IMR-90 (cell line): ENCODE results near the gene SH3GL2. TPM values are rescaled to one million over a fixed set of nuclear protein-coding genes. Genes with fewer than 3 reads are reported as not detected.

Experiments
- ATAC-seq: fragments of 200-7000 bp; cut with Tn5 transposase; 2 replicates; pipeline ENCODE4 v1.9.1; 2020; ENCODE audit warnings: low read depth, mild to moderate bottlenecking, moderate library complexity
- BruUV-seq: library from RNA; stranded (reverse); fragments of 400-500 nt; replicated peaks from 2 replicates; lab custom pipeline; 2021; lab: Mats Ljungman, UMichigan
- CTCF ChIA-PET: fragments of 300-600 bp; formaldehyde crosslinking; extraction: SDS; loops from one replicate; lab custom pipeline; 2021; ENCODE audit warnings: antibody characterized with exemption; lab: Yijun Ruan, JAX
- POLR2A ChIA-PET: fragments of 300-600 bp; sonication (Branson Sonifier 250); formaldehyde crosslinking; loops from one replicate; lab custom pipeline; 2022; ENCODE audit warnings: antibody characterized with exemption; ENCODE audit not compliant: unreplicated experiment; lab: Charles Lee
- DNase-seq: peaks from one replicate; pipeline ENCODE4 v3.0.0; 2013
- H2AFZ ChIP-seq: replicated peaks from 2 replicates; pipeline ENCODE3; 2013; ENCODE audit warnings: low read length, mild to moderate bottlenecking; ENCODE audit not compliant: poor library complexity
- H2AK5ac ChIP-seq: 2 replicates; pipeline ENCODE4 v1.6.1; 2013; ENCODE audit warnings: low read depth, low read length, inconsistent platforms
- H2AK9ac ChIP-seq: replicated peaks from 2 replicates; pipeline ENCODE3; 2013; ENCODE audit warnings: mild to moderate bottlenecking, low read depth, low read length, moderate library complexity; ENCODE audit not compliant: poor library complexity
- H2BK120ac ChIP-seq: 2 replicates; pipeline ENCODE4 v1.6.1; 2013; ENCODE audit warnings: low read depth, low read length, inconsistent platforms
- H2BK15ac ChIP-seq: 3 replicates; pipeline ENCODE4 v1.6.1; 2013; ENCODE audit warnings: low read depth, low read length, inconsistent platforms
- H2BK20ac ChIP-seq: 2 replicates; pipeline ENCODE4 v1.6.1; 2013; ENCODE audit warnings: low read depth, mild to moderate bottlenecking, inconsistent platforms, low read length, moderate library complexity
- H2BK5ac ChIP-seq: 2 replicates; pipeline ENCODE4 v1.6.1; 2013; ENCODE audit warnings: mild to moderate bottlenecking, low read depth, low read length, inconsistent platforms; ENCODE audit not compliant: poor library complexity, severe bottlenecking
- H3K14ac ChIP-seq: replicated peaks from 2 replicates; pipeline ENCODE4 v1.6.1; 2013; ENCODE audit warnings: low read depth, low read length, inconsistent platforms
- H3K18ac ChIP-seq: 2 replicates; pipeline ENCODE4 v1.6.1; 2013; ENCODE audit warnings: low read depth, low read length, control low read depth
- H3K23ac ChIP-seq: 2 replicates; pipeline ENCODE4 v1.6.1; 2013; ENCODE audit warnings: low read depth, low read length, inconsistent platforms
- H3K27ac ChIP-seq: 2 replicates; pipeline ENCODE4 v1.5.1; 2013; ENCODE audit warnings: mild to moderate bottlenecking, control low read depth, low read length; ENCODE audit not compliant: insufficient read depth
- H3K27me3 ChIP-seq: 2 replicates; pipeline ENCODE4 v1.6.1; 2013; ENCODE audit warnings: low read length; ENCODE audit not compliant: control insufficient read depth, insufficient read depth
- H3K36me3 ChIP-seq: 2 replicates; pipeline ENCODE4 v1.6.1; 2013; ENCODE audit warnings: low read length, mixed read lengths; ENCODE audit not compliant: control insufficient read depth, insufficient read depth
- H3K4ac ChIP-seq: 2 replicates; pipeline ENCODE4 v1.6.1; 2013; ENCODE audit warnings: low read depth, low read length, inconsistent platforms
- H3K4me1 ChIP-seq: 2 replicates; pipeline ENCODE4 v1.6.1; 2013; ENCODE audit warnings: low read length, mixed read lengths; ENCODE audit not compliant: control insufficient read depth, insufficient read depth
- H3K4me2 ChIP-seq: 2 replicates; pipeline ENCODE4 v1.6.1; 2013; ENCODE audit warnings: low read depth, mild to moderate bottlenecking, control low read depth, low read length, moderate library complexity
- H3K4me3 ChIP-seq: 2 replicates; pipeline ENCODE4 v1.5.1; 2013; ENCODE audit warnings: low read depth, mild to moderate bottlenecking, control low read depth, low read length, moderate library complexity; ENCODE audit not compliant: insufficient read depth
- H3K56ac ChIP-seq: 2 replicates; pipeline ENCODE4 v1.6.1; 2013; ENCODE audit warnings: low read length, inconsistent platforms; ENCODE audit not compliant: insufficient read depth; ENCODE audit errors: extremely low read depth
- H3K79me1 ChIP-seq, 2 experiments: 2 replicates each; pipeline ENCODE4 v1.6.1; 2013; ENCODE audit warnings: low read length in 2 of 2, inconsistent platforms in 1 of 2, low read depth in 1 of 2
- H3K9ac ChIP-seq: 2 replicates; pipeline ENCODE4 v1.6.1; 2013; ENCODE audit warnings: low read depth, low read length, control low read depth
- H3K9me1 ChIP-seq: 2 replicates; pipeline ENCODE4 v1.6.1; 2013; ENCODE audit warnings: low read length, inconsistent platforms; ENCODE audit not compliant: insufficient read depth
- H3K9me3 ChIP-seq: 2 replicates; pipeline ENCODE4 v1.6.1; 2013; ENCODE audit warnings: low read length; ENCODE audit not compliant: control insufficient read depth, insufficient read depth
- H4K20me1 ChIP-seq: 2 replicates; pipeline ENCODE4 v1.6.1; 2013; ENCODE audit warnings: low read length, inconsistent platforms; ENCODE audit not compliant: insufficient read depth
- H4K5ac ChIP-seq: 2 replicates; pipeline ENCODE4 v1.6.1; 2013; ENCODE audit warnings: mild to moderate bottlenecking, low read depth, low read length, control low read depth
- H4K8ac ChIP-seq, 2 experiments: 2 replicates each; pipeline ENCODE4 v1.6.1; 2013; ENCODE audit warnings: low read depth in 2 of 2, low read length in 2 of 2, control low read depth in 1 of 2, inconsistent platforms in 1 of 2
- H4K91ac ChIP-seq: 2 replicates; pipeline ENCODE4 v1.6.1; 2013; ENCODE audit warnings: low read depth, low read length, inconsistent platforms; ENCODE audit not compliant: insufficient read depth
- BHLHE40 ChIP-seq: fragments of 150-350 bp; IDR thresholded peaks from 2 replicates; pipeline ENCODE4 v1.6.1; 2016; ENCODE audit warnings: mild to moderate bottlenecking, low read depth, low read length
- CHD1 ChIP-seq: IDR thresholded peaks from 2 replicates; pipeline ENCODE4 v1.6.1; 2012; ENCODE audit warnings: low read depth, low read length, improper control_type of control experiment
- CTCF ChIP-seq: conservative IDR thresholded peaks from 2 replicates; pipeline ENCODE4 v1.5.1; 2012; ENCODE audit warnings: mild to moderate bottlenecking, low read depth, low read length, improper control_type of control experiment
- ELK1 ChIP-seq: fragments of 150-350 bp; IDR thresholded peaks from 2 replicates; pipeline ENCODE4 v1.6.1; 2016; ENCODE audit warnings: low read depth, mild to moderate bottlenecking, low read length, moderate library complexity, borderline replicate concordance
- FOS ChIP-seq: fragments of 150-350 bp; IDR thresholded peaks from 2 replicates; pipeline ENCODE4 v1.6.1; 2016; ENCODE audit warnings: low read depth, low read length
- MAFK ChIP-seq: IDR thresholded peaks from 2 replicates; pipeline ENCODE4 v1.6.1; 2012; ENCODE audit warnings: low read depth, low read length, improper control_type of control experiment
- MAZ ChIP-seq: IDR thresholded peaks from 2 replicates; pipeline ENCODE4 v1.6.1; 2012; ENCODE audit warnings: low read depth, mild to moderate bottlenecking, low read length, improper control_type of control experiment, moderate library complexity, borderline replicate concordance
- MXI1 ChIP-seq: IDR thresholded peaks from 2 replicates; pipeline ENCODE4 v1.6.1; 2012; ENCODE audit warnings: low read depth, mild to moderate bottlenecking, low read length, moderate library complexity, borderline replicate concordance
- NFE2L2 ChIP-seq: fragments of 150-350 bp; IDR thresholded peaks from 2 replicates; pipeline ENCODE4 v1.6.1; 2016; ENCODE audit warnings: low read depth, mild to moderate bottlenecking, low read length
- POLR2A ChIP-seq: IDR thresholded peaks from 2 replicates; pipeline ENCODE4 v1.6.1; 2012; ENCODE audit warnings: mild to moderate bottlenecking, low read depth, low read length
- RAD21 ChIP-seq: IDR thresholded peaks from 2 replicates; pipeline ENCODE4 v1.6.1; 2012; ENCODE audit warnings: low read length, improper control_type of control experiment
- RCOR1 ChIP-seq: IDR thresholded peaks from 2 replicates; pipeline ENCODE4 v1.6.1; 2012; ENCODE audit warnings: mild to moderate bottlenecking, low read length, improper control_type of control experiment; ENCODE audit not compliant: insufficient replicate concordance
- RFX5 ChIP-seq: IDR thresholded peaks from 2 replicates; pipeline ENCODE4 v1.8.0; 2012; ENCODE audit warnings: low read depth, mild to moderate bottlenecking, low read length, moderate library complexity
- SMC3 ChIP-seq: fragments of 150-350 bp; IDR thresholded peaks from 2 replicates; pipeline ENCODE4 v1.6.1; 2016; ENCODE audit warnings: low read depth, mild to moderate bottlenecking, antibody characterized with exemption, low read length, moderate library complexity
- USF2 ChIP-seq: fragments of 150-350 bp; IDR thresholded peaks from 2 replicates; pipeline ENCODE4 v1.6.1; 2017; ENCODE audit warnings: mild to moderate bottlenecking, antibody characterized with exemption, low read length, low read depth
- WGBS, 2 experiments: methylation state at CpG; one replicate each; pipeline versions ENCODE4 v1.1.5 to v1.1.7; 2013; ENCODE audit warnings: missing lambda C conversion rate in 2 of 2; ENCODE audit not compliant: insufficient read length in 1 of 2; ENCODE audit errors: extremely low coverage in 2 of 2; 5-methylcytosine and 5-hydroxymethylcytosine counted together
- dilution Hi-C: fragments of 300-500 bp; cut with HindIII; formaldehyde crosslinking; loops from one replicate; pipeline ENCODE4 v1.14.3; 2018; ENCODE audit warnings: low sequenced_read_pairs; ENCODE audit not compliant: unreplicated experiment
- in situ Hi-C: fragments of 300-500 bp; cut with MboI; formaldehyde crosslinking; loops from 3 replicates; pipeline ENCODE4 v1.14.3; 2019; ENCODE audit warnings: low sequenced_read_pairs, inconsistent platforms, mixed read lengths
- intact Hi-C: fragments of 100-400 bp; cut with micrococcal nuclease; formaldehyde crosslinking; loops from 2 replicates; pipeline ENCODE4 v1.10.0; 2022
- polyA plus RNA-seq, 3 experiments: library from polyadenylated mRNA; depleted of rRNA; stranded (reverse); fragments of >200 nt; gene quantifications; 2 replicates each; pipeline ENCODE4 v1.2.3, GENCODE V29; 2012; ENCODE audit warnings: low replicate concordance in 1 of 3
- total RNA-seq: library from RNA; depleted of rRNA; stranded (reverse); fragments of >200 nt; gene quantifications from 2 replicates; pipeline ENCODE4 v1.2.3, GENCODE V29; 2012

The SH3GL2 gene
- total and polyA plus RNA-seq, 2 of the 4 experiments (the other 2 are of a cell fraction) = under 0.01 to 0.05 TPM

GRCh38 chr9:17551023-17551422 is 27.8 kb upstream of the SH3GL2 start:
- no peak overlapping the region for H3K18ac ChIP-seq
- no peaks in the 10 kb centered on the region for H3K9me3 ChIP-seq
- DNase-seq (no peak), ATAC-seq (no peak)
- H2AK5ac ChIP-seq = no peak overlapping the region
- H3K9me1 ChIP-seq = no peaks in the 10 kb centered on the region
- H3K56ac ChIP-seq = no peak overlapping the region
- dilution Hi-C loops = no loop called here
- no peak overlapping the region for H3K27ac ChIP-seq
- TF ChIP-seq CTCF (no peak), NFE2L2 (no peak), RAD21 (no peak), RCOR1 (no peak), MAFK (no peak), RFX5 (no peak), MXI1 (no peak), USF2 (no peak), MAZ (no peak), BHLHE40 (no peak), POLR2A (no peak), CHD1 (no peak), FOS (no peak), ELK1 (no peak), SMC3 (no peak)
- no CpG with 5 or more reads among the region's 2 CpGs for WGBS, 2 experiments
- H2AK9ac ChIP-seq = no peak overlapping the region
- no peaks in the 10 kb centered on the region for H3K36me3 ChIP-seq
- no peak overlapping the region for H3K9ac ChIP-seq
- CTCF ChIA-PET = no interaction called here
- no peak overlapping the region for H4K5ac ChIP-seq
- no peaks in the 10 kb centered on the region for H3K4me1 ChIP-seq
- H3K27me3 ChIP-seq = no peaks in the 10 kb centered on the region
- no peaks in the 10 kb centered on the region for H3K79me1 ChIP-seq
- H4K91ac ChIP-seq = no peak overlapping the region
- intact Hi-C loops = loop anchor here (10.0 kb wide), 1 partner anchor 384 kb away; no protein-coding TSS in a partner anchor
- no peak overlapping the region for H2BK20ac ChIP-seq
- H3K4me2 ChIP-seq = no peak overlapping the region
- no peak overlapping the region for H3K14ac ChIP-seq
- POLR2A ChIA-PET = no interaction called here
- H2BK15ac ChIP-seq = no peak overlapping the region
- H4K8ac ChIP-seq = no peak overlapping the region
- H3K4me3 ChIP-seq = no peak overlapping the region
- H2AFZ ChIP-seq = no peak overlapping the region
- no peak overlapping the region for H3K23ac ChIP-seq
- H4K20me1 ChIP-seq = no peaks in the 10 kb centered on the region
- H2BK5ac ChIP-seq = no peak overlapping the region
- H2BK120ac ChIP-seq = no peak overlapping the region
- no peak overlapping the region for H3K4ac ChIP-seq
- no TSS peak for BruUV-seq
- in situ Hi-C loops = no loop called here
